Subcutaneous adipose tissue (tissue), 4 donors: ENCODE data around the gene EPHA3. TPM values are rescaled to one million over a fixed set of nuclear protein-coding genes. Genes with fewer than 3 reads are reported as not detected.

Experiments used
- CTCF ChIP-seq: fragments of 450-650 bp; IDR thresholded peaks from one replicate; pipeline ENCODE4 v1.5.1; 2016; ENCODE audit warnings: low read depth, mild to moderate bottlenecking, control low read depth, antibody characterized with exemption, moderate library complexity
- total RNA-seq, 4 donors: library from RNA; depleted of rRNA; stranded (reverse); fragments of >200 nt; gene quantifications; one replicate each; pipeline ENCODE4 v1.1.0, GENCODE V29; 2016

EPHA3 gene
- total RNA-seq, 4 donors from 2014 or later, result 5.6 to 7.2 (median 6.1) TPM

GRCh38 chr3:89488800-89489580 is 381.6 kb downstream of the EPHA3 start:
- TF ChIP-seq CTCF, result no peak

- TF ChIP-seq CTCF, result no peak
Measured at GRCh38 chr3:89490129-89490528, 382.7 kb downstream of the EPHA3 start.

- TF ChIP-seq CTCF, result no peak
Measured at GRCh38 chr3:89494734-89495133, 387.3 kb downstream of the EPHA3 start.

GRCh38 chr3:89503891-89504391 is 396.5 kb downstream of the EPHA3 start:
- no peak for TF ChIP-seq CTCF

GRCh38 chr3:89504432-89504831 is 397.0 kb downstream of the EPHA3 start:
- TF ChIP-seq CTCF, result no peak

GRCh38 chr3:89506462-89507103 is 399.2 kb downstream of the EPHA3 start:
- TF ChIP-seq CTCF, result no peak

GRCh38 chr3:89521328-89521727 is 413.9 kb downstream of the EPHA3 start:
- no peak for TF ChIP-seq CTCF
